ENCODE results near the gene MYO7B.
A peak's percentile ranks its signal among the peaks of the same experiment; 100 is the strongest.

The MYO7B gene

GRCh38 chr2:127604986-127605385 is 69.5 kb downstream of the MYO7B start:
- H3K36me3 Mint-ChIP-seq, result peaks cover 0 to 11% of the 10 kb centered on the region in 2 donors
- no peaks in the 10 kb centered on the region for H3K27me3 Mint-ChIP-seq
- DNase-seq (no peak), ATAC-seq (replicated peaks) (no peak)
- peaks cover 26 to 42% of the 10 kb centered on the region in 2 donors for H3K4me1 Mint-ChIP-seq
- no peak overlapping the region for H3K27ac Mint-ChIP-seq
- H3K9me3 Mint-ChIP-seq, result peaks cover 3 to 8% of the 10 kb centered on the region in 2 donors
- H3K4me3 Mint-ChIP-seq, result no peak overlapping the region

GRCh38 chr2:127605691-127606263 is 70.3 kb downstream of the MYO7B start:
- Mint-ChIP-seq H3K4me1 (peaks cover 29 to 42% of the 10 kb centered on the region in 2 donors), H3K36me3 (peaks cover 0 to 11% of the 10 kb centered on the region in 2 donors), H3K9me3 (peaks cover 3 to 8% of the 10 kb centered on the region in 2 donors), H3K4me3 (no peak overlapping the region), H3K27me3 (no peaks in the 10 kb centered on the region), H3K27ac (peak overlapping the region; percentile 9)
- ATAC-seq (replicated peaks), result peak; percentile 69 to 70
- no peak for DNase-seq

- H3K36me3 Mint-ChIP-seq, result peaks cover 2 to 18% of the 10 kb centered on the region in 2 donors
- ATAC-seq (replicated peaks), result no peak
- no peaks in the 10 kb centered on the region for H3K27me3 Mint-ChIP-seq
- peaks cover 6 to 12% of the 10 kb centered on the region in 2 donors for H3K9me3 Mint-ChIP-seq
- no peak overlapping the region for H3K4me3 Mint-ChIP-seq
- H3K4me1 Mint-ChIP-seq, result peaks cover 32 to 42% of the 10 kb centered on the region in 2 donors
- no peak for DNase-seq
- H3K27ac Mint-ChIP-seq, result no peak overlapping the region
These were observed 71.3 kb downstream of the MYO7B start for GRCh38 chr2:127606625-127607398.

- no peaks in the 10 kb centered on the region for H3K27me3 Mint-ChIP-seq
- peaks cover 2 to 19% of the 10 kb centered on the region in 2 donors for H3K36me3 Mint-ChIP-seq
- peaks cover 6 to 10% of the 10 kb centered on the region in 2 donors for H3K9me3 Mint-ChIP-seq
- peaks cover 32 to 42% of the 10 kb centered on the region in 2 donors for H3K4me1 Mint-ChIP-seq
- peak overlapping the region; percentile 21 for H3K27ac Mint-ChIP-seq
- no peak for DNase-seq
- peak in 1 of 2 donors; percentile 33 for ATAC-seq (replicated peaks)
- peak overlapping the region in 1 of 2 donors; percentile 19 for H3K4me3 Mint-ChIP-seq
These were observed 72.0 kb downstream of the MYO7B start for GRCh38 chr2:127607399-127607908.

- Mint-ChIP-seq H3K4me3 (no peak overlapping the region), H3K9me3 (peaks cover 8 to 9% of the 10 kb centered on the region in 2 donors), H3K36me3 (peaks cover 6 to 12% of the 10 kb centered on the region in 2 donors), H3K27me3 (no peaks in the 10 kb centered on the region), H3K27ac (no peak overlapping the region), H3K4me1 (peaks cover 32 to 42% of the 10 kb centered on the region in 2 donors)
- DNase-seq, result no peak
- ATAC-seq (replicated peaks), result peak in 1 of 2 donors; percentile 30
These were observed 72.9 kb downstream of the MYO7B start for GRCh38 chr2:127608061-127609030.

GRCh38 chr2:127609031-127609751 is 73.7 kb downstream of the MYO7B start:
- Mint-ChIP-seq H3K36me3 (peaks cover 11 to 15% of the 10 kb centered on the region in 2 donors), H3K4me3 (no peak overlapping the region), H3K4me1 (peaks cover 32 to 42% of the 10 kb centered on the region in 2 donors), H3K27me3 (no peaks in the 10 kb centered on the region), H3K9me3 (peaks cover 9 to 14% of the 10 kb centered on the region in 2 donors), H3K27ac (no peak overlapping the region)
- DNase-seq, result no peak
- no peak for ATAC-seq (replicated peaks)

GRCh38 chr2:127609818-127610217 is 74.3 kb downstream of the MYO7B start:
- peaks cover 7 to 14% of the 10 kb centered on the region in 2 donors for H3K9me3 Mint-ChIP-seq
- no peaks in the 10 kb centered on the region for H3K27me3 Mint-ChIP-seq
- H3K4me1 Mint-ChIP-seq, result peaks cover 31 to 41% of the 10 kb centered on the region in 2 donors
- ATAC-seq (replicated peaks) (no peak), DNase-seq (no peak)
- H3K27ac Mint-ChIP-seq, result no peak overlapping the region
- no peak overlapping the region for H3K4me3 Mint-ChIP-seq
- H3K36me3 Mint-ChIP-seq, result peaks cover 11% of the 10 kb centered on the region in 2 donors

- Mint-ChIP-seq H3K4me1 (peaks cover 33 to 35% of the 10 kb centered on the region in 2 donors), H3K27me3 (no peaks in the 10 kb centered on the region), H3K27ac (no peak overlapping the region), H3K4me3 (no peak overlapping the region), H3K9me3 (peaks cover 7 to 14% of the 10 kb centered on the region in 2 donors), H3K36me3 (peaks cover 11% of the 10 kb centered on the region in 2 donors)
- ATAC-seq (replicated peaks), result no peak
- DNase-seq, result no peak
These were observed 75.1 kb downstream of the MYO7B start for GRCh38 chr2:127610561-127610960.

- H3K4me3 Mint-ChIP-seq, result no peak overlapping the region
- H3K9me3 Mint-ChIP-seq, result peaks cover 7 to 14% of the 10 kb centered on the region in 2 donors
- peaks cover 11% of the 10 kb centered on the region in 2 donors for H3K36me3 Mint-ChIP-seq
- H3K27me3 Mint-ChIP-seq, result no peaks in the 10 kb centered on the region
- no peak for DNase-seq
- no peak for ATAC-seq (replicated peaks)
- peaks cover 34 to 35% of the 10 kb centered on the region in 2 donors for H3K4me1 Mint-ChIP-seq
- H3K27ac Mint-ChIP-seq, result no peak overlapping the region
These were observed 75.8 kb downstream of the MYO7B start for GRCh38 chr2:127611076-127611925.

GRCh38 chr2:127612111-127612822 is 76.8 kb downstream of the MYO7B start:
- no peak overlapping the region for H3K4me3 Mint-ChIP-seq
- H3K27ac Mint-ChIP-seq, result no peak overlapping the region
- ATAC-seq (replicated peaks) (no peak), DNase-seq (no peak)
- peaks cover 35 to 38% of the 10 kb centered on the region in 2 donors for H3K4me1 Mint-ChIP-seq
- H3K36me3 Mint-ChIP-seq, result peaks cover 11% of the 10 kb centered on the region in 2 donors
- H3K9me3 Mint-ChIP-seq, result peaks cover 7 to 14% of the 10 kb centered on the region in 2 donors
- H3K27me3 Mint-ChIP-seq, result no peaks in the 10 kb centered on the region

GRCh38 chr2:127614246-127614645 is 78.8 kb downstream of the MYO7B start:
- Mint-ChIP-seq H3K27me3 (no peaks in the 10 kb centered on the region), H3K4me3 (no peak overlapping the region), H3K27ac (no peak overlapping the region), H3K4me1 (peaks cover 30 to 37% of the 10 kb centered on the region in 2 donors), H3K36me3 (peaks cover 11 to 14% of the 10 kb centered on the region in 2 donors), H3K9me3 (peaks cover 10 to 17% of the 10 kb centered on the region in 2 donors)
- DNase-seq (no peak), ATAC-seq (replicated peaks) (no peak)

- H3K27ac Mint-ChIP-seq, result no peak overlapping the region
These were observed 79.2 kb downstream of the MYO7B start for GRCh38 chr2:127614731-127615130.

More at GRCh38 chr2:127614731-127615130, 79.2 kb downstream of the MYO7B start:
- DNase-seq, result no peak
- Mint-ChIP-seq H3K4me1 (peaks cover 32 to 38% of the 10 kb centered on the region in 2 donors), H3K4me3 (no peak overlapping the region), H3K36me3 (peaks cover 11 to 14% of the 10 kb centered on the region in 2 donors), H3K9me3 (peaks cover 10 to 17% of the 10 kb centered on the region in 2 donors), H3K27me3 (no peaks in the 10 kb centered on the region)
- ATAC-seq (replicated peaks), result no peak

Measured in stimulated activated naive B cell treated with anti-CD40 and anti-IgM and Interleukin-4, amounts not matched to agents 10 μg/mL and 1 μg/mL and 100 μg/mL, for 72 hours (primary cell).